ENCODE results near the gene AGA.

DNA sequence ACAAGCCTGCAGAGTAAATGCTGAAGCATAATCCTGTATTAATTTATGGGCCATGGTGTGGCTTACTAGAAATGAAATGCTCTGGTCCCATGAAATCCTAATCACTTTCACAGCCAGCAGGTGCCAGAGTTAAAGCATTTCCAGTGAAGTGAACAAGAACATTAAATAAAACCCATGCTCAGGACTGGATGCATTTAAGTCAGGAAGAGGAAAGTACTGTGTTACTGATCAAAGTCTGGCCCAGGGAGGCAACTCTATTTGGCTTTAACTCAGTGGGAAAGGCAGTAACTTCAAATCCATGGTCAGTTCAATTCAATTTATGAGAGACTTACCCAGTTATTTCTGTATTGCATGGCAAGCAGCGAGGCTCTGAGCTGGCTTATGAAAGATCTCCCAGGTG lies 29.2 kb downstream of the AGA start:
- TF ChIP-seq EZH2 (IDR thresholded peaks at IDR 0.05) (no peak), POLR2AphosphoS5 (IDR thresholded peaks at IDR 0.05; ENCODE audit: borderline replicate concordance, low read depth, low read length) (no peak), FOXP2 (optimal IDR thresholded peaks at IDR 0.05; ENCODE audit: control extremely low read depth, extremely low read length, insufficient read depth) (no peak)
